GM12873 (cell line): ENCODE results near the gene ZYX.
A peak's percentile ranks its signal among the peaks of the same experiment; 100 is the strongest.

Experiments used
- TF ChIP-seq, protein P1 (sequence below): IDR thresholded peaks from 2 replicates; pipeline ENCODE4 v1.5.1; 2012; ENCODE audit warnings: low read depth, mild to moderate bottlenecking, moderate library complexity, low read length, control low read depth; ENCODE audit not compliant: insufficient read depth; ENCODE audit errors: missing control alignments

Gene ZYX

DNA sequence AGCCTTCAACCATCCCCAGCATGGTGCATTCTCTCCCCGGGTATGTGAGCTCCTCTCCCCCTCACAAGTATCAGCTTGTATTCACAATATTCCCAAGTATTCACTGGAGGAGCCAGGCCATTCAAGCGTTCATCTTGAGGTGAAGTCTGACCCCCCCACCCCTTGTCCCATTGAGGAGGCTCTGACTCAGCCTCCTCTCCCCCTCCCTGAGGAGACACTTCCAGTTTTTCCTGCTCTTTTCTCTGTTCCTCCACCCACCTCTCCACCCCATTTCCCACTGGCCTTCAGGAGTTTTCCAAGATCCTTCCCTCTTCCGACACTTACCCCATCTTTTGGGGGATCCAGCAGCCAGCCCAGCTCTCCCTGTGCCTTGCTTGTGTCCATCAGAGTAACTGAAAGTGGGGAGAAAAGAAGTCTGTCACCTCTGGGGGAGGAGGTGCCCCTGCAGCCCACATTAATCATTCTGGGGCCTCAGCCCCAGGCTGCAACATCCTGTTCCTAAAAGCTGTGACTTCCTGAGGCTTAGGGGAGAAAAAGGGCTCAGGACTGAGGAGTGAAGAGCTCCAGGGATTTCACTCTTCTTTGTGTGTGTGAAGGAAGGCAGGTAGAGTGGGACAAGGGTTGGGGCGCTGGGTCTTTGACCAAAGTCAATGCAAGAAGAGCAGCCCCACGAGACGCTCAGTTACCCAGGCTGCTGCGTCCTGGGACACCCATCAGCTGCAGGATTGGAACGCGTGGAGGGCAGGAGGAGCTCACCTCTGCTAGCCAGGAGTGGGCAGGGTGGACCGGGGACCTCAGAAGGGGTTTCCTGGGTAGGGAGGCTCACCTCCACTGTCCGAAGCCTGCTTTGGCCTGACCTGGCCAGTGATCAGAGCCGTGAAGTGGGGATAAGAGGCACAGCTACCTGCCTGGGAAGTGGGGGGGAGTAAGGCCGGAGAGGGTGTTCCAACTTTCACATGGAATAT, 26.4 kb downstream of the ZYX start:
- TF ChIP-seq, protein P1, sequence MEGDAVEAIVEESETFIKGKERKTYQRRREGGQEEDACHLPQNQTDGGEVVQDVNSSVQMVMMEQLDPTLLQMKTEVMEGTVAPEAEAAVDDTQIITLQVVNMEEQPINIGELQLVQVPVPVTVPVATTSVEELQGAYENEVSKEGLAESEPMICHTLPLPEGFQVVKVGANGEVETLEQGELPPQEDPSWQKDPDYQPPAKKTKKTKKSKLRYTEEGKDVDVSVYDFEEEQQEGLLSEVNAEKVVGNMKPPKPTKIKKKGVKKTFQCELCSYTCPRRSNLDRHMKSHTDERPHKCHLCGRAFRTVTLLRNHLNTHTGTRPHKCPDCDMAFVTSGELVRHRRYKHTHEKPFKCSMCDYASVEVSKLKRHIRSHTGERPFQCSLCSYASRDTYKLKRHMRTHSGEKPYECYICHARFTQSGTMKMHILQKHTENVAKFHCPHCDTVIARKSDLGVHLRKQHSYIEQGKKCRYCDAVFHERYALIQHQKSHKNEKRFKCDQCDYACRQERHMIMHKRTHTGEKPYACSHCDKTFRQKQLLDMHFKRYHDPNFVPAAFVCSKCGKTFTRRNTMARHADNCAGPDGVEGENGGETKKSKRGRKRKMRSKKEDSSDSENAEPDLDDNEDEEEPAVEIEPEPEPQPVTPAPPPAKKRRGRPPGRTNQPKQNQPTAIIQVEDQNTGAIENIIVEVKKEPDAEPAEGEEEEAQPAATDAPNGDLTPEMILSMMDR, result no peak

DNA sequence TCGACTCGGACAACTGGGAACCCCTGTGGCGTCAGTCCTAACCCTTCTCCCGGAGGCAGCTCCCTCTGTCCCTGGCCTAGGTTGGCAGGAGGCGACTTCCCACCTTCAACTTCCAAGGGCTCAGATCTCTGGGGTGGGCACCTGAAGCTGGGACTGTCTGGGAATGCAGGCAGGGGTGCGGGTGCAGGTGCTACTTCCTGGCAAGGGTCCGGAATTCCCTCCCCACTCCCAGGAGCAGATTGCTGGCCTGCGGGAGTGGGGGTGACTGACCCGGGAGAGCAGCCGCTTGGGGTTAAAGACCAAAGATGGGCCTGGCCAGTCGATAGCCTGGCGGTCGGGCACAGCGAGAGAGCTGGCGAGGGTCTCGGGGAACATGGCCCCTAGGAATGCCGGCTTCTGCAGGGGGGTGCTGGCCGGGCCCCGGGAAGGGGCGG, 27.1 kb downstream of the ZYX start:
- TF ChIP-seq, protein P1, result no peak

DNA sequence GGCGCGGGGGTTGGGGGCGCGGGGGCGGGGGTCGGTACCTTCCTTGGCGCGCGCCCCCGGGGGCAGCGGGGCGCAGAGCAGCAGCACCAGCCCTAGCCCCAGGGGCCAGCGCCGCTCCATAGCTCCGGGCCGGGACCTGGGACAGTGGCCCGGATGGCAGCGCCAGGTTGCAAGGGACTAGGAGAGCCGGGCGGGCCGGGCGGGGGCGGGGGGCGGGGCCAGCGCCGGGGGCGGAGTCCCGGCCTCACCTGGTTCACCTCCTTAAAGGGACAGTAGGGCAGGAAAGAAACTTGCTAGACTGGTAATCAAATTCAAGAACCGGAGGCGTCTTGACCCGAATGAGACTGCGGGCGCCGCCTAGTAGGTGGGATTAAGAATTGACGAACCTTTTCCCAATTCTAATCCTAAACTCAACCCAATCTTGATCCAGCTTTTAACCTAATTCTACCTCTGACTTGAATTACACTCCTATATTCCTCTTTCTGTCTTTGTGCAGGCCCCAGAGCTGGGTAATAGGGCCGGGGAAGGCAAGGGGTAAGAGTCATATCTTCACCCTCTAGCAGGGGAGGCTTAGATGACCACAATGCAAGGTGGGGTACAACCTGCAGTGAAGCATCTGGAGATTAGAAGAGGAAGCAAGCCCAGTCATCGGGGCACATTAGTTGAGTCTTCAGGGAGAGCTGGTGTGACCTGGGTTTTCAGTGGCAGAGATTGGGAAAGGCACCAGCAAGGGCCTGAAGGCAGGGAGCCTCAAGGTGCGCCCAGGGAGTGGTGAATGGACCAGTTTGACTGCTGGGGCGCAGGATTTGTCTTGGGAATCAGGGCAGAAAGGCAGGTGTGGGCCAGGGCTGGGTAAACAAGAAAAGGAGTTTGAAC, 27.8 kb downstream of the ZYX start, which contains the start of gene EPHA1:
EPHA1 (minus strand) TSS at position 171 of the 876 bp plus-strand sequence; CDS start at position 120, 51 bp downstream.
- TF ChIP-seq, protein P1, result peak; percentile 47

DNA sequence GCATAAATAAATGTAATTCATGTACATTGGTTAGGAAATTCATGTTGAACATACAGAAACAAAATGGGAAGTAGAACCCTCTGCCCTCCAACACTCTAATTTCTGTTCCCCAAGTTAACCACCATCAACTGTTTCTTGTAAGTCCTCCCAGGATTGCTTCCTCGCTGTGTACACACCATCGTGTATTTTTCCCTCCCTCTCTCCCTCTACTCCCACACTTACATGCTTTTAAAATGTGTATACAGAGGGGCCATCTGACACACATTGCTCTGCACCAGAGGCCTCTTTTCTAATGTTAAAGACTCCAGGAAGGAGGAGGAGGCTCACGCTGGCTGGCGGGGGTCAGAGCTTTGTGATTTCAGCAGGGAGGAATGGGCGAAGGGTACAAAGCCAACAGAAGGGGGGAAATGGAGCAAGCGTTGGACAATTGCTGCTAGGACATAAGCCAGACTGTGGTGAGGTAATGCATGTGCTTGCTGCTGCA, 29.4 kb downstream of the ZYX start:
- TF ChIP-seq, protein P1, result no peak

DNA sequence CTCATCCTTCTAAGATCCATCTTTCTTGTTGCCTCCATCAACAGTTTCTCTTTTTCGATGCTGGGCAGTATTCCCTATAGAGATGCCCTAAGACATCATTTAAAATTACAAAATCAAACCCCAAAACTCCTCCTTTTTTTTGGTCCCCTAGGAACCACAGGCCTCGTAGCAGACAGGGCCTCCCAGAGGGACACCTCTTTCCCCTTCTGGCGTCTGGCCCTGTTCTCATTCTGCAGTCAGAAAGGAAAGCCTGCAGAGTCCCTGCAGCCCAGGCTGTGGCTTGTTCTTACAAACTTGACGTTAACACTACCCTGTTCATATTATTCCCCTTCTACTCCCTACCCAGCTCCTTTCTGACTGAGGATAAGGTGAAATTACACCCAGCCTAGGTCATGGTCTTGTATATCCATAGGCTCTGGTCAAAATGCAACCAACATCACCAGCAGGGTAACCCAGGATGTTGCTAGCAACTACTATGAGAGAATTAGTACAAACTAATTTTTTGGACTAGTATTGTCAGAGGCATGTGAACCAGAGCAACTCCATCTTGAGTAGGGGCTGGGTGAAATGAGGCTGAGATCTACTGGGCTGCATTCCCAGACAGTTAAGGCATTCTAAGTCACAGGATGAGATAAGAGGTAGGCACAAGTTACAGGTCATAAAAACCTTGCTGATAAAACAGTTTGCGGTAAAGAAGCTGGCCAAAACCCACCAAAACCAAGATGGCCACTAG, 31.0 kb downstream of the ZYX start:
- TF ChIP-seq, protein P1, result no peak

DNA sequence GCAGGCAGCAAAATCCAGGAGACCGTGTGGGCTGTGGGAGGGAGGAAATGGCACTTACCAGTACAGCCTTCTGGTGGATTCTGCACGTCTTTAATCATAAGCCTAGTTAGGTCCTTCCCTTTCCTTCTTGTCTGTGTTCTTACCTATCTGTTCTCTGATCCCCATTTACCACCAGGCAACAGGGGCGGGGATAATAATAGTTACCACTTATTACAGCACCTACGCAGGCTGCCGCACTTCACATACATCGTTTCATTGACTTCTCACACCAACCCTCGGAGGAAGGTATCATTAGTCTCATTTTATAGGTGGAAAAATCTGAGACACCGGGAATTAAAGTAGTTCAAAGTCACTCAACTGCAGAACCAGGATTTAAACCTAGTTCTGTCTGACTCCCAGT, 32.0 kb downstream of the ZYX start:
- TF ChIP-seq, protein P1, result no peak
